Measurements from ENCODE around the gene TTC12.

DNA sequence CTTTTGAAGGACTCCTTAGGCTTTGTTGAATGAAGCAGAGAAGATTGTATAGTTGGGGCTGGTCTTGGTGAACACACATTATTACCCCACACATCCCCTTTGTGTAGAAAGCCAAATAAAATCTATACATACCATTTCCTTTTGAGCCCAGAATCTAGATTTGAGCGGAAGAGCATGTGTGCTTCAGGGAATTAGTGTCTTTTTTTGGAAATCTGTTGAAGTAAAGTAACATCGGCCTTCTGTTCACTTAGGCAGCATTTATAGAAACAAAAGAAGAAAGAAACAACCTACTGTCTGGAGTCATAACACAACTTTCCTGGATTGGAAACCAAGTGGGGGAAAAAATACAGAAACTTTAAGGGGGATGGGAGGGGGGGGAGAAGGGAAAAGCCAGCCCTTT lies 37.9 kb upstream of the TTC12 start:
- TF ChIP-seq POLR2A (IDR thresholded peaks at IDR 0.05; ENCODE audit: low read length) (no peak), GATA1 (IDR thresholded peaks at IDR 0.05; ENCODE audit: low read depth, low read length) (no peak)
